ENCODE results near the gene NHERF2.

NHERF2 gene

GRCh38 chr16:1980030-1980769, 46.5 kb upstream of the NHERF2 start:
- peak overlapping the region in 1 of 3 experiments; percentile 20 for H3K4me3 Mint-ChIP-seq
- H3K36me3 Mint-ChIP-seq (ENCODE audit: low read depth) = peaks cover 3% of the 10 kb centered on the region
- H3K4me1 Mint-ChIP-seq = peaks cover 25% of the 10 kb centered on the region
- no peaks in the 10 kb centered on the region for H3K9me3 Mint-ChIP-seq
- peaks cover 51% of the 10 kb centered on the region for H3K27me3 Mint-ChIP-seq (ENCODE audit: low read depth)
- TF ChIP-seq, protein P1, sequence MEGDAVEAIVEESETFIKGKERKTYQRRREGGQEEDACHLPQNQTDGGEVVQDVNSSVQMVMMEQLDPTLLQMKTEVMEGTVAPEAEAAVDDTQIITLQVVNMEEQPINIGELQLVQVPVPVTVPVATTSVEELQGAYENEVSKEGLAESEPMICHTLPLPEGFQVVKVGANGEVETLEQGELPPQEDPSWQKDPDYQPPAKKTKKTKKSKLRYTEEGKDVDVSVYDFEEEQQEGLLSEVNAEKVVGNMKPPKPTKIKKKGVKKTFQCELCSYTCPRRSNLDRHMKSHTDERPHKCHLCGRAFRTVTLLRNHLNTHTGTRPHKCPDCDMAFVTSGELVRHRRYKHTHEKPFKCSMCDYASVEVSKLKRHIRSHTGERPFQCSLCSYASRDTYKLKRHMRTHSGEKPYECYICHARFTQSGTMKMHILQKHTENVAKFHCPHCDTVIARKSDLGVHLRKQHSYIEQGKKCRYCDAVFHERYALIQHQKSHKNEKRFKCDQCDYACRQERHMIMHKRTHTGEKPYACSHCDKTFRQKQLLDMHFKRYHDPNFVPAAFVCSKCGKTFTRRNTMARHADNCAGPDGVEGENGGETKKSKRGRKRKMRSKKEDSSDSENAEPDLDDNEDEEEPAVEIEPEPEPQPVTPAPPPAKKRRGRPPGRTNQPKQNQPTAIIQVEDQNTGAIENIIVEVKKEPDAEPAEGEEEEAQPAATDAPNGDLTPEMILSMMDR (IDR thresholded peaks at IDR 0.05; ENCODE audit: unreplicated experiment in 3 of 3) = no peak
- no peak overlapping the region for H3K27ac Mint-ChIP-seq

- Mint-ChIP-seq H3K4me1 (peaks cover 25% of the 10 kb centered on the region), H3K36me3 (ENCODE audit: low read depth) (peaks cover 3% of the 10 kb centered on the region), H3K27me3 (ENCODE audit: low read depth) (peaks cover 51% of the 10 kb centered on the region), H3K27ac (no peak overlapping the region), H3K9me3 (no peaks in the 10 kb centered on the region), H3K4me3 (peak overlapping the region in 1 of 3 experiments; percentile 20)
- TF ChIP-seq, protein P1 (IDR thresholded peaks at IDR 0.05; ENCODE audit: unreplicated experiment in 3 of 3) = no peak
Measured at GRCh38 chr16:1980770-1981087, 46.0 kb upstream of the NHERF2 start.

DNA sequence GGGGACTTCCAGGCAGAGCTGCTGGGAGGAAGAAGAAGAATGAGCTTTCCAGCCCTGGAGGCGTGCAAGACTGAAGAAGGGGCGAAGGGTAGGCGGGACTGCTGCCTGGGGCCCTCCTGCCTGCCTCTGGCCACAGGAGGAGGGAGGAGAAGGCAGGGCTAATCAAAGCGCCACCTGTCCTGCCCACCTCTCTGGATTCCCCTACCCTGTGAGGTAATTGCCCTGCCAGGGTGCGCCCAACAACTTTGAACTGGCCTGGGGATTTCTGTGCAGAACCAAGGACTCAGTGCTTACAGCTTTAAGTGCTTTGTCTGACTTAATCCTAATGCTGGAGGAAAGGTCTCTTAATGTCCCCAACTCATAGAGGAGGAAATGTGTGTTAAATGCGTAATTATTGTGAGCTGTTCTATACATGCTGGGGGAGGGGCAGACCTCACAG, 45.3 kb upstream of the NHERF2 start, which contains the start of gene NOXO1:
TSS of gene NOXO1 (minus strand) at position 72 of the 439 bp plus-strand sequence. CDS start 290 bp downstream, outside the sequence.
- TF ChIP-seq, protein P1 (IDR thresholded peaks at IDR 0.05; ENCODE audit: unreplicated experiment in 3 of 3) = no peak

DNA sequence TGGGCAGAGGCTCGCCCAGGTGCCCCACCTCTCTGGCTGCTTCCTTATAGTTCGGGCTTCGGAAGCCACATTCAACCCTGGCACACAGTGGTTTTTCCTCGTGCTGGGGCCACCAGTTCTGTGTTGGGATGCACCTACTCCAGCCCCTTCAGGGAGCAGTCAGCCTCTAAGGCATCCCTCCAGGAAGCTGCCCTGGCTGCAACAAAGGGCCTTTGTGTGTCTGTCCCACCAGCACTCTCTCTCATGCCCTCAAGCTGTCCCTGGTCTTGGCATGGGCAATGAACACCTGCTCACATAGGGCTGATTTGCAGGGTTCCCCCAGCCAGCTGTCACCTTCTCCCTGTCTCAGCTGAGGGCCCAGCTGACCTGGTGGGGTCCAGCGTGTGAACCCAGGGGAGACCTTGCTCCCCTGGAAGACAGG, 44.7 kb upstream of the NHERF2 start:
- H3K4me3 Mint-ChIP-seq = peak overlapping the region in 1 of 3 experiments; percentile 84
- peaks cover 11% of the 10 kb centered on the region for H3K36me3 Mint-ChIP-seq (ENCODE audit: low read depth)
- H3K4me1 Mint-ChIP-seq = peaks cover 25% of the 10 kb centered on the region
- H3K27me3 Mint-ChIP-seq (ENCODE audit: low read depth) = peaks cover 55% of the 10 kb centered on the region
- TF ChIP-seq, protein P1 (IDR thresholded peaks at IDR 0.05; ENCODE audit: unreplicated experiment in 3 of 3) = no peak
- H3K27ac Mint-ChIP-seq = no peak overlapping the region
- H3K9me3 Mint-ChIP-seq = no peaks in the 10 kb centered on the region

More for the DNA sequence above, 45.3 kb upstream of the NHERF2 start, which contains the start of gene NOXO1:
- H3K36me3 Mint-ChIP-seq (ENCODE audit: low read depth) = peaks cover 5% of the 10 kb centered on the region
- peaks cover 51% of the 10 kb centered on the region for H3K27me3 Mint-ChIP-seq (ENCODE audit: low read depth)
- no peak within 1 kb of the TSS for H3K27ac Mint-ChIP-seq
- peaks cover 25% of the 10 kb centered on the region for H3K4me1 Mint-ChIP-seq
- no peaks in the 10 kb centered on the region for H3K9me3 Mint-ChIP-seq
- H3K4me3 Mint-ChIP-seq = peak within 1 kb of the TSS; percentile 57 to 84 (median 62)

DNA sequence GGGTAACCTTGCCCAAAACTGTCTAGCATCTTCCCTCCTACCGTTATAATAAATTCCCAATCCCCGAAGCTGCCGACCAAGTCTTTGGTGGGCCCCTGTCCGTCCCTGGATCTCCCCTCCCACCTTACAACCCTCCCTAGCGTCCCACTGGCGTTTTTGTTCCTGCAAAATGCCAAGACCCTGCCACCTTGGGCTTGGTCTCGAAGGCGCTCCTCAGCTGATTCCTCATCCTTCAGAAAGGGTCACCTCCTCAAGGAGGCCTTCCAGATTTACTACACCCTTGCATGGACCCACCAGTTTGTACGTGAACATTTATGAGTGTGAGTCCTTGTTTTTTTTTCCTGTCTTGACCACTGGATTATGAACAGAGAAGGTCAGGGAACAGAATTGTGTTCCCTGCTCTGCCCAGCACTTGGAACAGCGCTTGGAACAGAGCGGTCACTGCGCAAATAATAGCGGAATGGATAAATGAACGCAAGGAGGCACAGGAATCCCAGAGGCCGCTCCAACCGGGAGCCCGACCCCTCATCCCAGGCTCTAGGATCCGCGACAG, 43.6 kb upstream of the NHERF2 start:
- no peaks in the 10 kb centered on the region for H3K9me3 Mint-ChIP-seq
- peaks cover 25% of the 10 kb centered on the region for H3K4me1 Mint-ChIP-seq
- peak overlapping the region; percentile 80 to 88 (median 84) for H3K4me3 Mint-ChIP-seq
- peaks cover 8% of the 10 kb centered on the region for H3K36me3 Mint-ChIP-seq (ENCODE audit: low read depth)
- H3K27me3 Mint-ChIP-seq (ENCODE audit: low read depth) = peaks cover 60% of the 10 kb centered on the region
- H3K27ac Mint-ChIP-seq = peak overlapping the region; percentile 24 to 76 (median 46)
- TF ChIP-seq, protein P1 (IDR thresholded peaks at IDR 0.05; ENCODE audit: unreplicated experiment in 3 of 3) = no peak
